Left forelimb (tissue), 1 donor: ENCODE results near the gene ARHGEF16.

Source experiments
- DNase-seq: peaks from one replicate; pipeline ENCODE4 v3.0.0-alpha.2; 2018; ENCODE audit warnings: low spot score

Gene ARHGEF16

DNA sequence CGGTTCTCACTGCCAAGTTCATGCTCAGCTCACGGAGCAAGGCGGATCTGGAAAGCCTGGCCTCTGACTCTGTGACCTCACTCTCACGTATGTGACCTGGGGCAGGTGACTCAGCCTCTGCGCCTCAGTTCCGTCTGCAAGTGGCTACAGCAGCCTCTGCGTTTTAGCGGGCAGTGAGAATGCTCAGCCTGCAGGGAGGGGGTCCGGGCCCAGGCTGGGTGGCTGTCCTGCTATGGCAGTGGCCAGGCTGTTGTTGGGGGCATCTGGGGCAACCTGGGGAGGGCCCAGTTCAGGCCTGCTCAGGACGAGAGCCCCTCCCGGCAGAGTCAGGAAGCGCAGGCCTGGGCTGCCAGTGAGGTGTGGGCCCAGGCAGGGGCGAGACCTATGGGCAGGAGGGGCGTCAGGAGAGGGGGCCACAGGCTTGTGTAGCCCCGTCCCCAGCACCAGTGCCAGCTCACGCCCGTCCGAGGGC lies 27.9 kb downstream of the ARHGEF16 start:
- no peak for DNase-seq

DNA sequence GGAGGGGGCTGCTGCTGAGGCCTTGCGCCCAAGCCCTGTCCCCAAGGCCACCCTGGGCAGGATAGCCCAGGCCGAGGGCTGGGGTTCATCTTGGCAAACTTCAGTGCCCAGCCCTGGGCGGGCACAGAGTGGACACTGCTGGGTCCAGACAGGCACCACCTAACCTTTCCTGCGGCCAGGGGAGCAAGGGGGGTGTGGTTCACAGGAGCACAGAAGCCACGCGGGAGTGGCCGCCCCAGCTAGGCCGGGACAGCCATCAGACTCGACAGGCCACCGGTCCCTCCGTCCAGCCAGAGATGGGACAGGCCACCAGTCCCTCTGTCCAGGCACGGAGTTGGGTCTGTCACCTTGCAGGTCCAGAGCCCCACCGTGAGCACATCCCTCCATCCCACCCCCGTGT lies 28.9 kb downstream of the ARHGEF16 start:
- DNase-seq: no peak

DNA sequence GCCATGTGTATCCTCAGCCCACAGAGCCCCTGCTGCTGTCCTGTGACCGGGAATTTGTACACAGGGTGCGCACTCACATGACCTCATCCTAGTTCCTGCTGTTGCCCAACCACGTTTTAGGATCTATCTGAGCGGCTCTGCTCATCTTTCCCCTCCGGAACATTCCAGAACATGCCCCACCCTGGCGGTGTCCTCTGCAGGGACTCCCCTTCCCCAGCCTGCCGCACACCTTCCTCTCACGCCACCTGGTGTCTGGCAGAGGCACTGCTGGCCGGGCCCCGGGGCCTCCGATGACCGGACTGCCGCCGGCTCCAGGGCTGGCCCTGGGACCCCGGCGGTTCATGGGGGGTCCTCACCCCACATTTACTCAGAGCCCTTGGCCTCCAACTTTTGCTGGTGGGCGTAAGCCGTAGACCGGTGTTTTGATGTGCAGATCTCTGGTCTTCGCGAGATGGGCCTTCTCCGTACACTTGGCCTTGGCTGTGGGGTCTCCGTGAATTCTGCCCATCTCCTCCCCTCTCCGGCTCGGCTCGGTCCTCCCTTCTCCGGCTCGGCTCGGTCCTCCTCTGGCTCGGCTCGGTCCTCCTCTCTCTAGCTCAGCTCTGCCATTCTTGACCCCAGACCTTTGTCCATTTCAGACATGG lies 29.5 kb downstream of the ARHGEF16 start:
- DNase-seq: no peak

DNA sequence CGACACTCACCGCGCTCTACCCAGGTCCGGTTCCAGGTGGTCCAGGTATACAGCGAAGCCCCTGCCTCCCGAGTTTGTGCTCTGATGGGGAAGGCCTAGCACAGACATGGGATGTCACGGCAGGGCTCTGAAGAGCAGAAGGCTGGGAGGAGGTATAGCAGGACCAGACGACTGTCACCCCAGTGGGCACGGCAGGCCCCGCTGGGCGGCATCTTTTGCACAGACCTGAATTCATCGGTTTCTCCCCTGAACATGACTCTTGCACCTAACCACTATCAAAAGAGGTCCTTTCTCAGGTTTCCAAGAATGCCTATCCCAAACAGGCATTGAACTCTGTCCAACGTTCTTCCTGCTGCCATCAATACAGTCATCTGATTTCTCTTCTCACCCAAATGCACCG lies 30.6 kb downstream of the ARHGEF16 start:
- DNase-seq: no peak

GRCh38 chr1:3488432-3488831 lies 34.0 kb downstream of the ARHGEF16 start:
- no peak for DNase-seq

GRCh38 chr1:3490046-3490745 lies 35.7 kb downstream of the ARHGEF16 start:
- DNase-seq: no peak

DNA sequence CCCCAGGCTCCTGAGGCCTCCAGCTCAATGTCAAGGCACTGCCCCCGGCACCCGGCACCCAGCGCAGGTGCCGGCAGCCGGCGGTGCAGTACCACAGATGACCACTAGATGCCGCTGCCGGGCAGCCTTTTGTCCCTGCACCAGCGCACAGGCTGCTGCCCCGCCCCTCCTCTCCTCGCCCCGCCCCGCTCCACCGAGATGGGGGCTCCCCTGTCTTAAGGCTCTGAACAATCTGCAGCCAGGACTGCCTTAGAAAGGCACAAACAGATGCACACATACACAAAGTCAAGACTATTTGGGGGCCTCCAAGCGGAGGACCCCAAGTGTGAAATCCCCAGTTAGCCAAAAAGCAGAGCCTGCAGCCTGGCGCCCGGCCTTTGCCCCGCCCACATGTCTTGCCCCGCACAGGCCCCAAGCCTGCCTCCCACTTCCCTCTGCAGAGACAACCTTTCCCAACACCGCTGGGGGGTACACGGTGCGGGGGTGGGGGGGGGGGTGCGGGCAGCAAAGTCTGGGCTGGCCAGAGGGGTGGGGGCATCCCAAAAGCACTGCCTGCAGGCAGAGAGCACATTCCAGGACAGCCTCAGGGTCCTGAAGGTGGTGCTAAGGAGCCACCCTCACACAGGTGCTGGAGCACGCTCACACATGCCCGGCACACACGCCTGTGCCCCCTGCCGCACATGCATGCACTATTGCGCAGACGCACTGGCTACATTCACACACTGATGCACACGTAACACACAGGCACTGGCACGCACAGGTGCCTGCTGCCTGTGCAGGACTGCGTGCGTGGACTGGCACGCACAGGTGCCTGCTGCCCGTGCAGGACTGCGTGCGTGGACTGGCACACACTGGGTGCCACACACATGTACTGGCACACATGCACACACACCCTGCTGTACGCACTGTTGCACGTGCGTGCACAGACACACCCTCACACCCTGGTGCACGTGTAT lies 37.1 kb downstream of the ARHGEF16 start:
- peak; percentile 90 for DNase-seq

- DNase-seq: no peak
Measured at GRCh38 chr1:3492545-3493246, 38.2 kb downstream of the ARHGEF16 start.

DNA sequence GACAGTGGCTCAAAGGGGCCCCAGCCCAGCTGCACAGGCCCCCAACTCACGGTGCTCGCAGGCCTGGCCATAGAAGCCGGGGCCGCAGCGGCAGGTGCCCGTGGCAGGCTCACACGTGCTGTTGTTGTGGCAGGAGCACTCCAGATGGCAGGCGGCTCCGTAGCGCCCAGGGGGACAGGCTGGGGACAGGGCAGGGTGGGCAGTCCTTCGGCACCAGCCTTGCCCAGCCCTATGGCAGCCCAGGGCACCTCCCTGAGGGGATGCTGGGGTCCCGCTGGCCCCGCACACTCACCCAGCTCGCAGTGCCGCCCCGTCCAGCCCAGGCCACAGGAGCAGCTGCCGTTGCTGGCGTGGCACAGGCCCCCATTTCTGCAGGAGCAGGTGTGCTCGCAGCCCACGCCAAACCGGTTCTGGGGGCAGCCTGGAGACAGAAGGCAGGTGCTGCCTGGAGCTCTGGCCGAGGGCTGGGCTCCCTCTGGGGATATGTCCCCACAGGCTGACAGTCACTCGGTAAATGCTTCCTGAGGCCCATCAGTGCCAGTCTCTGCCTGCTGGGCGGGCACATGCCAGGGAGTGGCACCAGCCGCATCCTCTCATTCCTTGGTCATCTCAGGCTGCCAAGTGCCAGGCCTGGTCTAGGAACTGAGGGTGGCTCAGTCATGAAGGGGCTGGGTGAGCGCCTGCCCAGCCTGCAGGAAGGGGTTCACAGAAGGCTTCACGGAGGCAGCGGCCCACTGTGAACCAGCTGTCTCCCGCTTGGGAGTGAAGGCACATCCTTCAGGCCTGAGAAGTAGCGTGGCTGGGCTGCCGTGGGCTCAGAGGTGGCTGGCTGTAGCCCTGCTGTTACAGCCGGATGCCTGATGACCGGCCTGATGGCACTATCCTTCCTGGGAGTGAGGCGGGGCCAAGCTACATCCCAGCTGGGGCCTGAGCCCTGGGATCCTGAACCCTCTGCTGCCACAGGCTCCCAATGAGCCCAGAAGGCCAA lies 40.1 kb downstream of the ARHGEF16 start:
- no peak for DNase-seq

- no peak for DNase-seq
Measured at GRCh38 chr1:3495776-3496745, 41.6 kb downstream of the ARHGEF16 start.

DNA sequence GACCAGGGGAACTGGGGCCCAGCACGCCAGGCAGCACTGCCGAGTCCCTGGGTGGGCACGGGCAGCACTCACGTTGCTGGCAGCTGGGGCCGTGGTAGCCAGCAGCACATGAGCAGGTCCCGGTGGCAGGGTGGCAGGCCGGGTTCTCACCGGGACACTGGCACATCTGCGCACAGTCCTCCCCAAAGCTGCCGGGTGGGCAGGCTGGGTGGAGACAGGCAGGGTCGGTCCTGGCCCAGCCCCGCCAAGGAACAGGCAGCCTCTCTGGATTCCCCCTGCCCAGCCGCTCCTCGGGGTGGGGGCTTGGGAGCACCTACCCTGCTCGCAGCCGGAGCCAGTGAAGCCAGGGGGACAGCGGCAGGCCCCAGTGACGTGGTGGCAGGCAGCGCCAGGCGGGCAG lies 42.5 kb downstream of the ARHGEF16 start:
- DNase-seq: no peak

DNA sequence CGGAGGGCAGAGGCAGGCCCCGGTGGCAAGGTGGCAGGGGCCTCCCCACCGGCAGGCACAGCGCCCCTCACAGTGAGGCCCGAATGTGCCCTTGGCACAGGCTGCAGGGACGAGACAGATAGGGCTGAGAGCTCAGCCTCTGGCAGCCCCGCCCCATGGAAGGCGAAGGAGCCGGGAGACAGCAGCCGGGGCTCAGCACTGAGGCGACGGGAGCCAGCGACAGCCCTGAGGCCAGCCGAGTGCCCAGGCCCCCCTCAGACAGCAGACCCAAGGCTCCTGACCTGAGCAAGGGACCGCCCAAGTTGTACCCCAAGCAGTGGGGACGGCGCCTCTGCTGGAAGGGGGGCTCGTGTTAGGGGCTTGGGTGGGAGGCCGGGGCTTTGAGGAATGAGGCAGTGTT lies 43.1 kb downstream of the ARHGEF16 start:
- DNase-seq: no peak

DNA sequence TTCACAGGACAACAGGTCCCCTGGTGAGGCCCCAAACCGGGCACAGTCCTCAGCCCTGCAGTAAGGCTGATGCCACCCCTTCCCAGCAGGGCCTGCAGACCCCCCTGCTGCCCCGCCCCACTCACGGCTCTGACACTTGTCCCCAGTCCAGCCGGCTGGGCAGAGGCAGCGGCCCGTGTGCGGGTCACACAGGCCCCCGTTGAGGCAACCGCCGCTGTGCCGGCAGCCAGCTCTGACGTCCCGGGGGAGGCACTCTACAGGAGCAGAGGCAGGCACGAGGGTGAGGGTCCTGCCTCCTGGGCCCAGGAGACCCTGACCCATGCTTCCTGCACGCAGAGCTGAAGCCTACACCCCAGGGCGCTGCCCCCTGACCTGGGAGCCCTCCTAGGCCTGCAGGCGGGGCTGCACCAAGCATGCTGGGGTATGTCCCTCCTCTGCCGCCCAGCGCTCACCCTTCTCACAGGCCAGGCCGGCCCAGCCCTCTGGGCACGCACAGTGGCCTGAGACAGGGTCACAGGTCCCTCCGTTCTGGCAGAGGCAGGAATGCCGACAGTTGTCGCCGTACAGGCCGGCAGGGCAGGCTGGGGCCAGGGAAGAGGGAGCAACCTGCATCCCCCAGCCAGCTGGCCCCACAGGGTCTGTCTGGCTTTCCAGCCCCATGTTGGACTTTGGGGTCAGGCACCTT lies 43.9 kb downstream of the ARHGEF16 start:
- no peak for DNase-seq

GRCh38 chr1:3498986-3499385 lies 44.5 kb downstream of the ARHGEF16 start:
- no peak for DNase-seq

DNA sequence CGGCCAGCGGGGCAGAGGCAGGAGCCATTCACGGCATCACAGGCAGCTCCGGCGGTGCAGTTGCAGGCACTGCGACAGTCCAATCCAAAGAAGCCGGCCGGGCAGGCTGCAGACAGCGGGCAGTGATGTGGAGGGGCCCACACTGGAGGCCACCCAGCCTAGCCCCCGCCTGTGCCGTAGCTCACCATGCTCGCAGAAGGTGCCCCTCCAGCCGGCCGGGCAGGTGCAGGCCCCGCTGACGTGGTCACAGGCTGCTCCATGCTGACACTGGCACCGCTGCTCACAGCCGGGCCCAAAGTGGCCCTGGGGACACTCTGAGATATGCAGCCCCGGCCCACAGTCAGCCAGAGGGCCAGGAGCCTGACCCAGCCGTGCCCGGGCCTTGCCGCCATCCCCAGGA lies 45.1 kb downstream of the ARHGEF16 start:
- no peak for DNase-seq

DNA sequence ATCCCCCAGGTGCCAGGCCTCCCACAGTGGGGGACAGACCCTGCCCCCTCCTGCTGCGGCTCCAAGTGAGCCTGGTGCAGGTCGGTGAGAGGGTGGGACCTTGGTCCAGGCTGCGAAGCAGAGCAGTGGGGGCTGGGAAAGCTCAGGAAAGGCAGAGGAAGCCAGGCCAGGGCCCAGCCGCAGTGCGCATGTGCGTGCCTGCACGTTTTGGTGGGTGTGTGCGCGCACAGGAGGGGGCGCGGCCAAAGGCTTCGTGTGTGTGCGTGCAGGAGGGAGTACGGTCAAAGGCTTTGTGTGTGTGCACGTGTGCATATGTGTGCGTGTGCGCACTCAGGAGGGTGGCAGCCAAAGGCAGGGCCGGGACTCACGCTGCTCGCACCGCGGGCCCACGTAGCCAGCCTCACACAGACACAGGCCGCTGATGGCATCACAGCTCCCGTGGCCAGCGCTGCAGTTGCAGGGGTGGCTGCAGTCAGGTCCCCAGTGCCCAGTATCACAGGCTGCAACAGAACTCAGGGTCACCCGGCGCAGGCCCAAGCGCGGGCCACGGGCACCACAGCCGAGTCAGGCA lies 45.9 kb downstream of the ARHGEF16 start:
- DNase-seq: no peak

- no peak for DNase-seq
Measured at GRCh38 chr1:3501437-3501836, 47.0 kb downstream of the ARHGEF16 start.

- DNase-seq: peak; percentile 91
Measured at GRCh38 chr1:3501856-3502640, 47.6 kb downstream of the ARHGEF16 start.
